Choroid plexus epithelial cell (primary cell): ENCODE data around the gene TPPP3.
"Not testable (repeated sequence)": the region's sequence is repeated elsewhere in the genome, so short reads cannot be mapped to it uniquely, and the experiment has no call there.

Source experiments
- DNase-seq: peaks from one replicate; pipeline ENCODE4 v3.0.0-alpha.2; 2010; ENCODE audit warnings: low read depth
- H3K4me3 ChIP-seq: 2 replicates; pipeline ENCODE4 v1.5.1; 2011; ENCODE audit warnings: low read depth, mild to moderate bottlenecking, control low read depth, low read length, moderate library complexity
- CTCF ChIP-seq: conservative IDR thresholded peaks from 2 replicates; pipeline ENCODE4 v1.5.1; 2011; ENCODE audit warnings: low read depth, mild to moderate bottlenecking, control low read depth, inconsistent platforms, low read length, moderate library complexity

The TPPP3 gene

GRCh38 chr16:67383284-67383683 lies 10.0 kb downstream of the TPPP3 start:
- TF ChIP-seq CTCF: no peak
- no peak for DNase-seq
- H3K4me3 ChIP-seq: no peak overlapping the region

GRCh38 chr16:67378642-67379041 lies 14.7 kb downstream of the TPPP3 start:
- peak; percentile 50 for DNase-seq
- no peak overlapping the region for H3K4me3 ChIP-seq
- no peak for TF ChIP-seq CTCF

DNA sequence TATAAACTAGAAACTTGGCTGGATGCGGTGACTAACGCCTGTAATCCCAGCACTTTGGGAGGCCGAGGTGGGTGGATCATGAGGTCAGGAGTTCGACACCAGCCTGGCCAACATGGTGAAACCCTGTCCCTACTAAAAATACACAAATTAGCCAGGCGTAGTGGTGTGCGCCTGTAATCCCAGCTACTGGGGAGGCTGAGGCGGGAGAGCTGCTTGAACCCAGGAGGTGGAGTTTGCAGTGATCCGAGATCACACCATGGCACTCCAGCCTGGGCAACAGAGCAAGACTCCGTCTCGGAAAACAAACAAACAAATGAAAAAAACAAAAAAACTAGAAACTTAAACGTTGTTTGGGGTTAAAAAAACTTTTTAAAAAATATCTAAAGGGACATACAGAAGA lies 17.3 kb downstream of the TPPP3 start:
- not testable (repeated sequence) for H3K4me3 ChIP-seq, DNase-seq

GRCh38 chr16:67372664-67373063 lies 20.6 kb downstream of the TPPP3 start:
- DNase-seq: peak; percentile 62
- peak; percentile 55 for TF ChIP-seq CTCF
- no peak overlapping the region for H3K4me3 ChIP-seq

DNA sequence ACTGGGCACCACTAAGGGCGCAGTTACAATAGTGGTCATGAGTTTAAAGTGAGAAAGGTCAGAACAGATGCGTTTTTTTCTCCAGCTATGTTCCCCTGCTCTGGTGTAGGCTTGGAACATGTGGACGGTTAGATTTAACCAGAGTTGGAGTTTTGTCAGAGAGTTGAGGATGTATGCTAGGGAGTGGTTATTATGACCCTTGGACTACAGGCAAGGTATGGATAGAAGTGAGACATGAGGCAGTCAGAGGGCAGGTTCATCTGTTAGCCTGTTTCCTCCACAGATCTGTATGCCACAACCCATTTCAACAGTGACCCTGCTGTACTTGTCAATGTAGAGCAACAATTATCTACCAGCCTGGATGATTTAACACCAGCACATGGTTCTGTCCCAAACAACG lies 22.6 kb downstream of the TPPP3 start:
- H3K4me3 ChIP-seq: no peak overlapping the region
- DNase-seq: no peak
- no peak for TF ChIP-seq CTCF

GRCh38 chr16:67364600-67365235 lies 28.6 kb downstream of the TPPP3 start:
- no peak overlapping the region for H3K4me3 ChIP-seq
- DNase-seq: no peak
- no peak for TF ChIP-seq CTCF

GRCh38 chr16:67361038-67361437 lies 32.3 kb downstream of the TPPP3 start:
- DNase-seq: no peak
- H3K4me3 ChIP-seq: no peak overlapping the region
- no peak for TF ChIP-seq CTCF

DNA sequence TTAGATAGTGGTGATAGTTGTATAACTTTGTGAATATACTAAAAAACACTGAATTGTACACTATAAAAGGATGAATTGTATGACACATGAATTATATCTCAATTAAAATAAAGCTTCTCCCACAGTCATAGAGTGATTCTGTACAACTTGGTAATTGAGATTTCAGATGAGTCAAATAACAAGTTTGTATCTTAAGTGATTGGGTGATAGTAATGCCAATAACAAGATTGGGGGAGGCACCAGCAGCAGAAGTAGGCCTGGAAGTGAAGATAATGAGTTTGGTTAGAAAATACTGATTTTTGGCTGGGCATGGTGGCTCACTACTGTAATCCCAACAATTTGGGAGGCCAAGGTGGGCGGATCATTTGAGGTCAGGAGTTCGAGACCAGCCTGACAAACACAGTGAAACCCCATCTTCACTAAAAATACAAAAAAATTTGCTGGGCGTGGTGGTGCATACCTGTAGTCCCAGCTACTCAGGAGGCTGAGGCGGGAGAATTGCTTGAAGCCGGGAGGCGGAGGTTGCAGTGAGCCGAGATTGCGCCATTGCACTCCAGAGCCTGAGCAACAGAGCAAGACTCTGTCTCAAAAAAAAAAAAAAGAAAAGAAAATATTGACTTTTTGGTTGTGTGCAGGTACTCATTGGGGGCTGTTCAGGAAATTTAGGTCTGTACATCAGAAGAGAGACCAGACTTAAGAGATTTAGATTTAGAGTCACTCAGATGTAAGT lies 33.6 kb downstream of the TPPP3 start:
- not testable (repeated sequence) for H3K4me3 ChIP-seq, DNase-seq
